T-helper 1 cell treated with Interleukin-12 subunit alpha and Interleukin-12 subunit beta and Interleukin-4 antibody, amounts not matched to agents 30 ng/mL and 1 ng/mL, for 36 hours (primary cell): Measurements from ENCODE around the gene TCF25. TPM values are rescaled to one million over a fixed set of nuclear protein-coding genes. Genes with fewer than 3 reads are reported as not detected.

Experiments used
- intact Hi-C: fragments of 100-400 bp; cut with micrococcal nuclease; formaldehyde crosslinking; loops from one replicate; pipeline ENCODE4 v1.15.1; 2024
- total RNA-seq: library from RNA; stranded (reverse); gene quantifications from 2 replicates; pipeline ENCODE4 v1.2.3, GENCODE V29; 2022

The TCF25 gene
- total RNA-seq, 1 donor from 2014 or later = 215 TPM

DNA sequence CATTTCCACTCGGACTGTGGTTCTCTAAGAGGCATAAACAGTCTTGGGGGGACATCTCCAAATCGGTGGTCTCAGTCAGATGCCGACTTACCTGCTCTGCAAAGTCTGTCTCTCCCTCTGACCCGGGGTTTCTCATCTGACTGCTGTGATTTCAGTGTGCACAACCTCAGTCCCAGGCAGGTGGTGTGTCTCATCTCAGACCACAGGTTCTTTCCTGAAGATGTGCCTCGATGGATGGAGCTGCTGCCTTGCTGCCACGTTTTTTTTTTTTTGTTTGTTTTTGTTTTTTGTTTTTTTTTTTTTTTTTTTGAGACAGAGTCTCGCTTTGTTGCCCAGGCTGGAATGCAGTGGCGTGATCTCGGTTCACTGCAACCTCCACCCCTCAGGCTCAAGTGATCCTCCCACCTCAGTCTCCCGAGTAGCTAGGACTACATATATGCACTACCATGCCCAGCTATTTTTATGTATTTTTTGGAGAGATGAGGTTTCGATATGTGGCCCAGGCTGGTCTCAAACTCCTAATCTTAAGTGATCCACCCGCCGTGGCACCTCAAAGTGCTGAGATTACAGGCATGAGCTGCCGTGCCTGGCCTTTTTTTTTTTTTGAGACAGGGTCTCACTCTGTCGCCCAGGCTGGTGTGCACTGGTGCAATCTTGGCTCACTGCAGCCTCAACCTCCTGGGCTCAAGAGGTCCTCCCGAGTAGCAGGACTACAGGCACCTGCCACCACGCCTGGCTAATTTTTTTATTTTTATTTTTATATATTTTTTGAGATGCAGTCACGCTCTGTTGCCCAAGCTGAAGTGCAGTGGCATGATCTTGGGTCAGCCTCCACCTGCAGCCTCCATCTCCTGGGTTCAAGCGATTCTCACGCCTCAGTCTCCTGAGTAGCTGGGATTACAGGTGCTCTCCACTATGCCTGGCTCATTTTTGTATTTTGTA is 29.7 kb upstream of the TCF25 start:
- intact Hi-C loops = no loop called here

DNA sequence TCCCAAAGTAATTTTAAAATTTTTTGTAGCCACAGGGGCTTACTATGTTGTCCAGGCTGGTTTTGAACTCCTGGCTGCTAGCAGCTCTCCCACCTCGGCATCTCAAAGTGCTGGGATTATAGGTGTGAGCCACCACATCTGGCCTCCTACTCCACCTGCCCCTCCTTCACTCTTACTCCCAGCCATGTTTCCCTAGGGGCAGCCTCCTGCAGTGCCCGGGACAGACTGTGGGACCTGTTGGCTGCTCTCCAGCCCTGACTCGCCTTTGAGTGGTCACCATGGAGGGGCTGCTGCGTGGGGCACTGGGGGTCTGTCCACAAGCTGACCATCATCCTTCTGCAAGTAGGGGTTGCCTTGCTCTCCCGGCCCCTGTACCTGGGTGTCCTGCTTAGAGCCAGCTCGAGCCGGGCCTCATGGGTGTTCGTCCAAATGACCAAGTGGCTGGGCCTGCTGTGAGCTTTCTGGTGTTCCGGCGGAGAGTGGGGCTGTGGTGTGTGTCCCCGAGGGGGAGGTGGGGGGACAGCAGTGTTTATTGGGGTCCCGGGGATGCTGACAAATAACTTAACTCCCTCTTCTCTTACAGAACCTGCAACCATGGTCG is 28.6 kb upstream of the TCF25 start:
- intact Hi-C loops = no loop called here

DNA sequence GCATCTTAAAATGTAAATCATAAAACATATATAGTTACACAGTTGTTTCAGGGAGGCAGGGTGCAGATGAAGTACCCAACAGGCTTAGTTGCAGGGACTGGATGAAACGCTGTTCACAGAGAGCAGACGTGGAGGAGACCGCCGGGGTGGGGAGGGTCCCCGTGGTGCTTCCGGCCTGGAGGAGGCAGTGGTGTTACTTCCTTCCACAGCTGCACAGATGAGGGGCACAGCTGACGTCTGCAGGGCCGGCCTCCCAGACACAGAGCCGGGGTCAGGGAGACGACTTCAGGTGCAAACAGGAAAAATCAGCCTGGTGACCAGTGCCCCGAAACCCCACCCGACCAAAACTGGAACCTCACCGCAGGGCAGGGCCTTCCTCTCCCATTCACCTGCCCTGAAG is 28.0 kb upstream of the TCF25 start:
- intact Hi-C loops = no loop called here

DNA sequence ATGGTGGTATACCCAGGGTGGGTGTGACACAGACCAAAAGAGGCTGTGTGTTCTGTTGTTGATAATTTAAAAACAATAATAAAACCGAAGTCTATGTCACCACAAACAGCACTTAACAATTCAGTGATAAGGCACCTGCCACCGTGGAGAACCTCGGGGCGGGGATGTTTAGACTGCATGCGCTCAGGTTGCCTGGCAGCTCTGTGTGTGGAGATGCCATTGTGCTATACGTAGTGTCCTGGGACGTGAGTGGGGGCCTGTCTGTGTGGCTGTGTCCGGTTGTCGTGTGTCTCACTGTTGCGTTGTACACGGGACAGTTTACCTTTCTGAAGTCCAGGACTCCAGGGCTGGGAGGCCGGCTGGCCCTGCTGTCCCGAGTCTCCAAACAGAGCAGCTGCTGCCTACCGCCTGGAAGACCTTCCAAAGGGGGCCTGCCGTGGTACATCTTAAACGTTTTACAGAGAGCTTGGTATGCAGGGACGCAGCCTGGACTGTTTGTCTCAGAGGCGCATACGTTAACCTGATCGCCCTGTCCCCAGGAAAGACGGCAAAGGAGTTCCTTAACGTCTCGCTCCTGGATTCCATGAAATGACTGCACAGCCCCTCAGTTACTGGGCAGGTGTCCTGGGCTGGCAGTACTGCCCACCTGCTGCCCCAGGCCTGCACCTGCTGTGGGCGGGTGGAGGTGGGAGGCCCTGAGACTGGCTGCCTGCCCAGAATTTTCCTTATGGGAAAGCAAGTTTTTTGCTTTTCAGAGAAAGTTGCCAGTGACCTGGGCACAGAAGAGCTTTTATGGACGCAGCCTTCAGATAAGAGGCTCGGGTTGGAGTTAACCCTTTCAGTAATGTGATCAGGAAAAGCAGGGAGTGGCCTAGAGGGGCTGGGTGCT is 26.1 kb upstream of the TCF25 start:
- intact Hi-C loops = no loop called here

DNA sequence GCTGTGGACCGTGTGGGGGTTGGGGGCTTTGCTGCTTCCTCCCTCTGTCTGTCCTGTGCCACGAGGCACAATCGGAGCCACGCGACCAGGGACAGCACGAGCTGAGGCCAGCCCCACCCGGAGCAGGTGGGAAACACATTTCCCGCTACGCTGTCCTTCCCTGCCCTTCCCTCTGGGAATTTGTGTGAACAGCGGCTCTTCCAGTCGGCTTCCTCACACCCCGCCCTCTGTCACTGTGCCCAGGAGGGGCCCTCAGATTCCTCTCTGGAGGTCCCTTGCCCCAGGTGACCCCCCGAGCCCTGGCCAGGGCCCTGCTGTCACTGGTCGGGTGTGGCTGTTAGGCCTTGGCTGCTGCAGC is 25.5 kb upstream of the TCF25 start:
- intact Hi-C loops = no loop called here

DNA sequence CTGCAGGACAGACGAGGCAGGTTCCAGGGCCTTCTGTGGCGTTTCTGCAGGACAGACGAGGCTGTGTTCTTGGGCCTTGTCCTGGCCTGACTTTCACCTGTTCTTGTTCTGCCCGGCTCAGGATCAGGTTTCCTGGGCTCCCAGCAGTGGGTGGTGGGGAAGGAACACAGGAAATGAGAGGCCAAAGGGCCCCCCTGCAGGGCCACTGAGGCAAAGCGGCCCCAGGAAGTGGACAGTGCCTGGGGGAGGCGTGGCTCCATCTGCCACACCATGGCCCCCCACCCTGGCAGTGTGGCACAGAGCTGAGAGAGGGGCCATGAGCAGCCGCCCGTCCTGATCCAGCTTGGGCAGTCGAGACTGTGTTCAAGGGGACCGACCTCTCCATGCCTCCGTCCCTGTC is 24.4 kb upstream of the TCF25 start:
- intact Hi-C loops = no loop called here

DNA sequence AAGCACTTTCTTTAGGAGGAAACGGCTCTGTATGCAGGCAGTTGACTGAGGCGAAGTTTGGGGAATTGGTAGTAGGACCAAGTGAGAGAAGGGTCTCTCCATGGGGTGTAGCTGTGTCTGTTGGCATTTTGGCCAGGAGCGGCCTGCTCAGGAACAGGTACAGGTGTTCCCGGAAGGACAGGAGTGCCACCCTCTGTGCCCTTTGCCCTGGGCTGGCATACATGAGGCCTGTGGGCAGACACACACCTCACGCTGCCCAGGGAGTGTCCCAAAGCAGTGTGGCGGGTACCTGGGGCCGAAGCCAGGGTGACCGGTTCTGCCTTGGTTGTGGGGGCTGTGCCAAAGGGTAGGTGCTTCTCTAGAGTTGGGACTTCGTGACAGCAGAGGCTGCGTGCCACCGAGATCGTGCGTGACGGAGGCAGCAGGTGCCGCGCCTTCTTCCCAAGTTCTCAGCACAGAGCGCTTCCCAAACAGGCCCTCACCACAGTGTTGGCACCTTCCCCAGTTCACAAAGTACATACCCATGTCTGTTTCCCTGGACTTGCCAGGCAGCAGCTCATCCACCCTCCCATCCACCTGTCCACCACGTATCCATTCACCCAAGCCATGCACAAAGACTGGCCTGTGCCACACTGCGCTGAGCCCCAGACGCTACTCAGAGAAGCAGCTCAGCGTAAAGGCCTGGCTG is 19.9 kb upstream of the TCF25 start:
- intact Hi-C loops = no loop called here

DNA sequence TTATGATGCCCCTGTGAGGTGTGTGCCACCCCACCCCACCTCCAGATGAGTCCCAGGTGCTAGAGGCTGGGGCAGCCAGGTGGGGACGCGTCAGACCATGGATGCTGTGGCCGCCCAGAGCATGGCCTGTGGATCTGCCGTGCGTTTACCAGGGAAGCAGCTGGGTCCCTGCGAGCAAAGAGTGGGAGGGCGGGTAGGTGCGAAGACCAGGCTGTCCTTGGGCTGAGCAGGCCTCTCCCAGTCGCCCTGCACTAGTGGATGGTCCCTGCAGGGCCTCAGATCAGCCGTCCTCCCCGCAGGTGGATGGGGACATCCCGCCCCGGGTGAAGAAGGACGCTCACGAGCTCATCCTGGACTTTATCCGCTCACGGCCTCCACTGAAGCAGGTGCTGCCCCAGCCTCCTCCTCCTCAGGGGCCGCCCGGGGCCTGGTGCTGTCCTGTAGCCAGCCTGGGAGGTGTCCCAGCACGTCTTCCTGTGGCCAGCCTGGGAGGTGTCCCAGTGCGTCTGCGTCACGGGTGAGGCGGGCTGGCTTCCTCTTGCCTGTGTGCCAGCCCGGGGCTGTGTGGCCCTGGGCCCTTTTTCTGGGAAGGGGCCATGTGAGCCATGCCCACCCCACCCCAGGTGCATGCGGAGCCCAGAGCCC is 18.0 kb upstream of the TCF25 start:
- intact Hi-C loops = no loop called here

DNA sequence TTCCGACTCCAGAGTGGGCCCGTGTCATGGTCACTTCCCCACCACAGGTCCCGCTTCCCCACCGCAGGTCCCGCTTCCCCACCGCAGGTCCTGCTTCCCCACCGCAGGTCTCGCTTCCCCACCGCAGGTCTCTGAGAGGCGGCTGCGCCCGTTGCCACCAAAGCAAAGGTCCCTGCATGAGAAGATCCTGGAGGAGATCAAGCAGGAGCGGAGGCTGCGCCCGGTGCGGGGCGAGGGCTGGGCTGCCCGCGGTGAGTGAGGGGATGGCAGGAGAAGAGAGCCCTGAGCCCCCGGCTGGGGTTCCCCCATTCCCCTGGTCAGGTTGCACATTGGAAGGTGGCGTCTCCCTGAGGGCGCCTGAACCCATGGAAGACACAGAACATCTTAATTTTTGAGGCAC is 17.4 kb upstream of the TCF25 start:
- intact Hi-C loops = no loop called here

DNA sequence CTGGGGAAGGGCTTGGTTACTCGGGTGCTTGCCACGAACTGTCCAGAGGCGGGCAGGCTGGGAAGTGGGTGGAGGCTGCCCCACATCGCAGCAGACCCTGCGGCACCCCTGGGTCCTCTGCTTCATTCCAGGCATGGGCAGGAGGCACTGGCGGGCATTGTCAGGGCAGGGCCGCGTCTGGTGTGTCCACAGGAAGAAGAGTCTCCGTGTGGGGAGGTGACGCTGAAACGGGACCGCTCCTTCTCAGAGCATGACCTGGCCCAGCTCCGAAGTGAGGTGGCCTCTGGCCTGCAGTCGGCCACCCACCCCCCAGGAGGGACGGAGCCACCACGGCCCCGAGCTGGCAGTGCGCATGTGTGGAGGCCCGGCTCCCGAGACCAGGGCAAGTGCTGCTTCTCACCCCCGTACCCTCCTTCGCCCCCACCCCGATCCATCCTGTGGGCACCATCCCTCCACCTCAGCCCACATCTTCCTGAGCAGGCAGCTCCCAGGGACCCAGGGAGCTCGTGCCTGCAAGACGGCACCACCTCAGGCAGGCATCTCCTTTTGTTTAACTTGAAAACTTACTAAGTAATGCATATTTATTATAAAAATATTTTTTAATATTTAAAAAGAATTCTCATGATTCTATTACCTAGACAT is 14.3 kb upstream of the TCF25 start:
- intact Hi-C loops = no loop called here

DNA sequence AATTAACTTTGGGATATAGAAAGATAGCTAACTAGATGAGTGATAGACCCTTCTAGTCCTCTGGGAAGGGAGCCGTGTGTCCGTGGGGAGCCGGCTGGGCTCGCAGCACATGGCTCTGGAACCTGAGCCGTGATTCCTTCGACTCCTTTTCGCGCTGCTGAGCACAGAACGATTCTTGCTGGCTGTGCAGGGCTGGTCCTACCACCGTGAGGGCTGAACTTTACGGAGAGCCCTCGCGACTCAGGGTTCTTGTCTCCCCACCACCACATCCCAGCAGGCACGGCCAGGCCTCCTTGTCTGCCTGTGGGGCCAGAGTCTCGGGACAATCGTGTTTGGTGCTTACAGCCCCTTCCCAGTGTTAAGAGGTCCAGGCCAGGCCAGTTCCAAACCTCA is 13.8 kb upstream of the TCF25 start:
- intact Hi-C loops = loop anchor here (5.0 kb wide), 1 partner anchor 97 kb away; no protein-coding TSS in a partner anchor

DNA sequence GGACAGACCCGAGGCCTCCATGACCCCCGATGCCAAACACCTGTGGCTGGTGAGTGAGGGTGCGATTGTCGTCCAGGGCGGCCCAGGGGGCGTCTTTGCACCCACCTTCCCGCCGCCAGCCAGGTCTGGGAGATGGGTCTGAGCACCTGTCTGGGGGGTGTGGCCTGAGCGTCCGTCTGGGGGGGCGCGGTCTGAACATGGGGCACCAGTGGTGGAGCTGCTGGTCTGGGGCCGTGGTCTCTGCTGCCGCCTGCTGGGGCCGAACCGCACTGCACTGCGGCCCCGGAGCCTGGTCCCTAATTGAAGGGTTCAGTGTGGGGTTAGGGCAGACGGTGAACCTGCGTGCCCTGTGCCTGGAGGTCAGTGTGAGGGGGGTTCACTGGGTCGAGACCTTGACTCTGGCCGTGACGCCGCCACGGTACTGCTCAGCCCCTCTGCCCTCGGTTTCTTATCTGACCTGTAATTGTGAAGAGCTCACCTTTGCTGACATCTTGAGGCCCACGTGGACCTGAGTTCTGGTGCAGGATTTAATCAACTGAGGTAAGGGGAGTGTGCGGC is 12.6 kb upstream of the TCF25 start:
- intact Hi-C loops = loop anchor here (1.0 to 5.0 kb wide), 6 partner anchors 45 to 161 kb away; partner anchors contain the start of gene FANCA

DNA sequence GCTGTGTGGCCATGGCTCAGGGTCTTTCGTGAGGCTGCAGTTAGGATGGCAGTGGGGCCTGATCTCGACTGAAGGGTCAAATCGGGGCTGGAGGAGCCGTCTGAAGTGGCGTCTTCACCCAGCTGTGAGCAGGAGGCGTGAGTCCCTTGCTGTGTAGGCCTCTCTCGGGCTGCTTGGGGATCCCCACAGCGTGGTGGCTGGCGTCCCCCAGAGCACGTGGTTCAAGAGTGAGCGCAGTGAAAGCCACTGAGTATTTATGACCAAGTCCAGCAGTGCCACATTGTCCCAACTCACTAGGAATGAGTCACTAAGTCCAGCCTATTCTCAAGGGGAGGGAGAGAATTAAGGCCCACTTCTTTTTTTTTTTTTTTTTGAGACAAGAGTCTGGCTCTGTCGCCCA is 11.7 kb upstream of the TCF25 start:
- intact Hi-C loops = loop anchor here (1.0 to 5.0 kb wide), 6 partner anchors 45 to 161 kb away; partner anchors contain the start of gene FANCA

DNA sequence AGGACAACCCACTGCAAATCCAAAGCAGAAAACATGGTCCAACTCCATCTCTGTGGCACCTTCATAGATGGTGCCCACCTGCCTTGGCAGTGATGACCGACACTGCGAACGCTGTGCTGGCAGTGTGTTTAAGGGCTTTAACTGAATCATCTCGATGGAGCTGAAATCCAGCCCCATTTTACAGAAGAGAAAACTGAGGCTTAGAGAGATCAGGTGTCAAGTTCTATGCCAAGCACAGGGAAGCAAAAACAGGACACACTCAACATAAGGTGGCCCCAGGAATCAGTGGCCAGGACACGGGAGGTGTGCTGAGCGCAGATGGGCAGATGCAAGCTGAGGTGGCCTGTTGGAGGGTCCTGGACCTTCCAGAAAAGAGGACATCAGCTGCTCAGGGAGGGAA is 10.7 kb upstream of the TCF25 start:
- intact Hi-C loops = loop anchor here (5.0 kb wide), 1 partner anchor 100 kb away; no protein-coding TSS in a partner anchor

DNA sequence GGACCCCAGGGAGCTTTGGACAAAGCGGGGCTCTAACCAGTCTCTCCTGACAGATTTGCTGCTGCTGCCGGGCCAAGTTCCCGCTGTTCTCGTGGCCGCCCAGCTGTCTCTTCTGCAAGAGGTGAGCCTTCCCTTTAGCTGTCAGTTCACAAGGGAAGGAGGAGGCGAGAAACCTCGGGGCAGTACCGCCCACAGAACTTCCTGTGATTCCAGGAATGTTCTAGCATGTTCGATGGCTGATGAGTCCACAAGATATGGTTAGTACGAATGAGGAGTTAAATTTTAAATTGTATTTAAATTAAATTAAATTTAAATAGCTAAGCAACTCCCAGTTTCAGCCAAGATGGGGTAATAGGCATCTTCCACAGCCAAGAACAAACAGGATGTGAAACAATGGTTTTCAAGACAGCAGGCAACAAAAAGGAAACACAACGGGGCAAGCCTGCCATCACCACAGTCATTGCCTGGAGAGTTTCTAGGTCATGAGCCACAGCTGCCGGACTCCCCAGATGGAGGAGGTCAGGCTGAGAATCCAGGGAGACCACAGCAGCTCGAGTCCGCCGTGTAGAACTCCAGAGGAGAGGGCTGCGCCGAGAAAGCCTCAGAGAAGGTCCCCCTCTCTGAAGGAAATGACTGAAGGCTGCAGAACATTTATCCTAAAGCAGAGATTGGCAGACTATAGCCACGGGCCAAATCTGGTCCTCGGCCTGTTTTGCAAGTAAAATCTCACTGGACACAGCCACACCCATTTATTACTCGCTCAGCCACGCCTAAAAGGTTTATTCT is 9.5 kb upstream of the TCF25 start:
- intact Hi-C loops = loop anchor here (1.0 to 5.0 kb wide), 3 partner anchors 9 to 141 kb away; partner anchors contain the start of gene TCF25

DNA sequence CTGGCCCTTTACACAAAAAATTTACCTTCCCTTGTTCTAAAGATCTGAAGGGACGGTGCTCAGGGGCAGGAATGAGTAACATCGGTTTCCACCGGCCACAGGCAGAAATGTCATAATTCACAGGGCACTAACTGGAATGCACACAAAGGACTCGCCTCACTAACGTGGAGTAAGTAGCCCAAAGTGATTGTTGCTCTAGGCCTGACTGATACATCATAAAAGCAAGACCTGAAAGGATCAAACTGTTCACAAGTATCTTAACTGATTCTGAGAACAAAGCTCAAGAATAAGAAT is 8.9 kb upstream of the TCF25 start:
- intact Hi-C loops = loop anchor here (1.0 to 5.0 kb wide), 3 partner anchors 9 to 141 kb away; partner anchors contain the start of gene TCF25

DNA sequence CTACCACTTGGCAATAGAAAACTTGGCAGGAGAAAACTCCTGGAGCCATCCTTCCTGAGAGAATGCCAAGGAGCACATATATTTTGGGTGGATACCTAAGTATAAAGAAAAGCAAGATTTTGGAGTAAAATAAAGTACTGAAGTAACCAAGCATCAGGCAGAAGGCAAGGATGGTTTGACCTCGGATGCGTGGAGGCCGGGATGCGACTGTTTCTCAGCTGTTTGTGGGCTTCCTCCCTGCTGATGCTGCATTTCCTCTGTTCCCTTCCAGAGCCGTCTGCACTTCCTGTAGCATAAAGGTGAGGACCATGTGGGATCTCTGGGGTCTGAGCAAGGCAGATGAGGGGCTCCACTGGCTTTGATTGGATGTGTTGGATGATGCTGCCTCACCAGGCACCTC is 5.5 kb upstream of the TCF25 start:
- intact Hi-C loops = no loop called here

DNA sequence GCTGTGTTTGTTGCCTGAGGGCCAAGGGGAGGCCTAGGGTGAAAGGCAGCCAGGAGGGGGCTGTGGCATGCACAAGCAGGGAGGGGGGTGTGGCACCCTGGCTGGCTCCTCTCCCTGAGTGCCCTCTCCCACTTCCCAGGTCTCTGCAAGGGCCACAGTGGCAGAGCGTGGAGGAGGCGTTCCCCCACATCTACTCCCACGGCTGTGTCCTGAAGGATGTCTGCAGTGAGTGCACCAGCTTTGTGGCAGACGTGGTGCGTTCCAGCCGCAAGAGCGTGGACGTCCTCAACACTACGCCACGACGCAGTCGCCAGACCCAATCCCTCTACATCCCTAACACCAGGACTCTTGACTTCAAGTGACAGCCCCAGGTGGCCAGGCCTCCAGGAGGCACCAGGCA is 3.5 kb upstream of the TCF25 start:
- intact Hi-C loops = loop anchor here (5.0 kb wide), 1 partner anchor 308 kb away; the partner anchor contains the start of gene RPL13

DNA sequence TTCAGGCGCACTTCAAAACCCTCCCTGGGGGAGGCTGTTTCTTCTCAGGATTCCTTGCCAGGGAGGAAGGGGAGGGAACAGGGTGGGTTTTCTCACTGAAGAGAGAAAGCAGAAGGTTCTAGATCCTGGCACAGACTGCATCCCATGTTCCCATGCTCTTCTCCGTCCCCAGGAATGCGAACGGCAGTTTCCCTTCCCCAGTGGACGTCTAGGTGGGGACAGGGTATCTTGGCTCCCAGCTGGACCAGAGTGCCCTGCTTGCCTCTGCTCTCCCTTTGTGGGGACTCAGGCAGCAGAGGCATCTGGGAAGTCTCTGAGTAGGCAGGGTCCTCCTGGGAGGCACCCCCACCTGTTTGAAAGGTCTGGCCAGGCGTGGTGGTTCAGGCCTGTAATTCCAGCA is 3.0 kb upstream of the TCF25 start:
- intact Hi-C loops = loop anchor here (5.0 kb wide), 1 partner anchor 308 kb away; the partner anchor contains the start of gene RPL13
